HepG2 (cell line): ENCODE data around the gene CNTROB. TPM values are rescaled to one million over a fixed set of nuclear protein-coding genes. Genes with fewer than 3 reads are reported as not detected.

Experiments
- ATF4 ChIP-seq, 2 experiments: fragments of 450-650 bp in 1 of 2; sonication (generic) in 1 of 2; formaldehyde crosslinking; IDR thresholded peaks; 2 replicates each; pipeline versions ENCODE4 v1.5.0 to v1.8.0; 2020 to 2022; ENCODE audit warnings: mild to moderate bottlenecking in 1 of 2, missing genetic modification reagents in 1 of 2
- EZH2 ChIP-seq: conservative IDR thresholded peaks from 2 replicates; pipeline ENCODE4 v1.6.1; 2012; ENCODE audit warnings: mild to moderate bottlenecking, low read depth, low read length, moderate library complexity
- HMG20B ChIP-seq: conservative IDR thresholded peaks from 2 replicates; pipeline ENCODE4 v1.6.1; 2016; ENCODE audit warnings: missing genetic modification reagents, missing compliant biosample characterization
- HNF4G ChIP-seq, 2 experiments: sonication (generic) in 1 of 2; formaldehyde crosslinking in 1 of 2; IDR thresholded peaks; 2 replicates each; pipeline versions ENCODE4 v1.4.0 to v1.6.1; 2011 to 2020; ENCODE audit warnings: borderline replicate concordance in 2 of 2, low read depth in 2 of 2, mild to moderate bottlenecking in 2 of 2, low read length in 1 of 2, missing genetic modification reagents in 1 of 2, moderate library complexity in 1 of 2
- HOXA5 ChIP-seq: sonication (generic); formaldehyde crosslinking; IDR thresholded peaks from 2 replicates; pipeline ENCODE4 v1.4.0; 2020; ENCODE audit warnings: missing genetic modification reagents
- HOXA7 ChIP-seq: sonication (generic); formaldehyde crosslinking; IDR thresholded peaks from 2 replicates; pipeline ENCODE4 v1.8.1; 2022; ENCODE audit warnings: mild to moderate bottlenecking, missing genetic modification reagents, moderate library complexity
- MEIS1 ChIP-seq: sonication (generic); formaldehyde crosslinking; IDR thresholded peaks from 2 replicates; pipeline ENCODE4 v1.9.0; 2021; ENCODE audit warnings: mild to moderate bottlenecking, missing genetic modification reagents, moderate library complexity, borderline replicate concordance
- NFYB ChIP-seq: sonication (generic); formaldehyde crosslinking; IDR thresholded peaks from 2 replicates; pipeline ENCODE4 v1.4.0; 2020; ENCODE audit warnings: missing genetic modification reagents
- POLR2G ChIP-seq: fragments of 200-400 bp; formaldehyde crosslinking; IDR thresholded peaks from 2 replicates; pipeline ENCODE4 v1.6.1; 2018; ENCODE audit warnings: mild to moderate bottlenecking, low read depth, low read length, moderate library complexity
- PTBP1 ChIP-seq: fragments of 200-400 bp; formaldehyde crosslinking; IDR thresholded peaks from 2 replicates; pipeline ENCODE4 v1.6.1; 2018; ENCODE audit warnings: low read length, low read depth; ENCODE audit not compliant: poor library complexity, severe bottlenecking
- RFX3 ChIP-seq: IDR thresholded peaks from 2 replicates; pipeline ENCODE4 v1.6.1; 2016; ENCODE audit warnings: missing biosample characterization, missing genetic modification reagents
- ZNF234 ChIP-seq: sonication (generic); formaldehyde crosslinking; conservative IDR thresholded peaks from 2 replicates; pipeline ENCODE4 v1.5.1; 2020; ENCODE audit warnings: mild to moderate bottlenecking, missing genetic modification reagents
- ZNF292 ChIP-seq: sonication (generic); formaldehyde crosslinking; IDR thresholded peaks from 2 replicates; pipeline ENCODE4 v1.8.1; 2022; ENCODE audit warnings: mild to moderate bottlenecking, low read depth, missing genetic modification reagents, borderline replicate concordance
- ZNF318 ChIP-seq: sonication (generic); formaldehyde crosslinking; IDR thresholded peaks from 2 replicates; pipeline ENCODE4 v1.4.0; 2020; ENCODE audit warnings: mild to moderate bottlenecking, missing genetic modification reagents
- ZNF326 ChIP-seq: sonication (generic); formaldehyde crosslinking; IDR thresholded peaks from 2 replicates; pipeline ENCODE4 v1.4.0; 2020; ENCODE audit warnings: missing genetic modification reagents, borderline replicate concordance
- ZNF354B ChIP-seq: sonication (generic); formaldehyde crosslinking; IDR thresholded peaks from 2 replicates; pipeline ENCODE4 v1.8.0; 2022; ENCODE audit warnings: mild to moderate bottlenecking, missing genetic modification reagents
- ZNF552 ChIP-seq: sonication (generic); formaldehyde crosslinking; IDR thresholded peaks from 2 replicates; pipeline ENCODE4 v1.9.0; 2022; ENCODE audit warnings: missing genetic modification reagents, mild to moderate bottlenecking, borderline replicate concordance
- ZNF562 ChIP-seq: sonication (generic); formaldehyde crosslinking; IDR thresholded peaks from 2 replicates; pipeline ENCODE4 v1.8.0; 2022; ENCODE audit warnings: missing genetic modification reagents, borderline replicate concordance
- ZNF749 ChIP-seq: sonication (generic); formaldehyde crosslinking; IDR thresholded peaks from 2 replicates; pipeline ENCODE4 v1.8.0; 2022; ENCODE audit warnings: mild to moderate bottlenecking, missing genetic modification reagents, moderate library complexity, borderline replicate concordance
- polyA plus RNA-seq, 8 experiments: library from polyadenylated mRNA; depleted of rRNA in 3 of 8; stranded (reverse) in 7 of 8; unstranded in 1 of 8; fragments of >200 nt; fragmentation: Illumina TruSeq in 4 of 8; extraction: Trizol in 4 of 8; gene quantifications; 2 replicates each; pipeline versions ENCODE4 v1.2.1 to v1.2.3, GENCODE V29; 2011 to 2016; ENCODE audit warnings: low read depth in 4 of 8, missing spikeins in 1 of 8, mixed read lengths in 1 of 8; ENCODE audit not compliant: insufficient read depth in 1 of 8
- total RNA-seq, 5 experiments: library from RNA; depleted of rRNA; stranded (reverse); fragments of >200 nt; fragmentation: Illumina TruSeq; extraction: Trizol; gene quantifications; 2 replicates each; pipeline ENCODE4 v1.2.3, GENCODE V29; 2016; ENCODE audit warnings: low read depth in 1 of 5

Gene CNTROB
- total and polyA plus RNA-seq, 2 of the 13 experiments (the other 11 are each of a cell fraction or from before 2014, with no cell fraction given), result 21.2 to 24.1 TPM

GRCh38 chr17:7915611-7916384 lies 16.2 kb upstream of the CNTROB start, which contains the start of gene RNF227 (continued):
- no peak for TF ChIP-seq PTBP1
- 0 out of 2 replicates have a peak, but pooled peaks have one; percentile 53 for TF ChIP-seq ZNF318 (CRISPR knock-in tag)
- TF ChIP-seq HMG20B (CRISPR knock-in tag), result peak; percentile 43; the same call in 1 of the 2 replicates
- TF ChIP-seq ZNF326 (CRISPR knock-in tag), result no peak
- peak; percentile 87; the same call in 1 of the 2 replicates for TF ChIP-seq ZNF552
- TF ChIP-seq ZNF292 (CRISPR knock-in tag), result no peak
- no peak for TF ChIP-seq ATF4 (CRISPR knock-in tag; IDR thresholded peaks at IDR 0.05)
- TF ChIP-seq RFX3, result peak; percentile 70
- no peak for TF ChIP-seq POLR2G
- no peak for TF ChIP-seq ZNF354B
- no peak for TF ChIP-seq EZH2
- TF ChIP-seq HOXA5 (CRISPR knock-in tag), result peak; percentile 62; the same call in 1 of the 2 replicates
- no peak for TF ChIP-seq HOXA7 (CRISPR knock-in tag)
- no peak for TF ChIP-seq ZNF234 (CRISPR knock-in tag)
- TF ChIP-seq ZNF562 (CRISPR knock-in tag), result peak; percentile 86; the same call in 1 of the 2 replicates
- peak; percentile 57; the same call in 1 of the 2 replicates for TF ChIP-seq ZNF749 (CRISPR knock-in tag)
- TF ChIP-seq HNF4G (IDR thresholded peaks at IDR 0.05; ENCODE audit: borderline replicate concordance, low read depth, low read length), result no peak
- TF ChIP-seq HNF4G (CRISPR knock-in tag; IDR thresholded peaks at IDR 0.05; ENCODE audit: borderline replicate concordance, low read depth), result no peak
- TF ChIP-seq MEIS1, result no peak; the same call in 1 of the 2 replicates
- 0 out of 2 replicates have a peak, but pooled peaks have one; percentile 27 for TF ChIP-seq NFYB (CRISPR knock-in tag)
